ENCODE data around the gene SIGLEC5. TPM values are rescaled to one million over a fixed set of nuclear protein-coding genes. Genes with fewer than 3 reads are reported as not detected.
A peak's percentile ranks its signal among the peaks of the same experiment; 100 is the strongest.

The SIGLEC5 gene
- total and polyA plus RNA-seq, 8 donors: 0.58 to 1.8 (median 1.2) TPM; not detected in 5

DNA sequence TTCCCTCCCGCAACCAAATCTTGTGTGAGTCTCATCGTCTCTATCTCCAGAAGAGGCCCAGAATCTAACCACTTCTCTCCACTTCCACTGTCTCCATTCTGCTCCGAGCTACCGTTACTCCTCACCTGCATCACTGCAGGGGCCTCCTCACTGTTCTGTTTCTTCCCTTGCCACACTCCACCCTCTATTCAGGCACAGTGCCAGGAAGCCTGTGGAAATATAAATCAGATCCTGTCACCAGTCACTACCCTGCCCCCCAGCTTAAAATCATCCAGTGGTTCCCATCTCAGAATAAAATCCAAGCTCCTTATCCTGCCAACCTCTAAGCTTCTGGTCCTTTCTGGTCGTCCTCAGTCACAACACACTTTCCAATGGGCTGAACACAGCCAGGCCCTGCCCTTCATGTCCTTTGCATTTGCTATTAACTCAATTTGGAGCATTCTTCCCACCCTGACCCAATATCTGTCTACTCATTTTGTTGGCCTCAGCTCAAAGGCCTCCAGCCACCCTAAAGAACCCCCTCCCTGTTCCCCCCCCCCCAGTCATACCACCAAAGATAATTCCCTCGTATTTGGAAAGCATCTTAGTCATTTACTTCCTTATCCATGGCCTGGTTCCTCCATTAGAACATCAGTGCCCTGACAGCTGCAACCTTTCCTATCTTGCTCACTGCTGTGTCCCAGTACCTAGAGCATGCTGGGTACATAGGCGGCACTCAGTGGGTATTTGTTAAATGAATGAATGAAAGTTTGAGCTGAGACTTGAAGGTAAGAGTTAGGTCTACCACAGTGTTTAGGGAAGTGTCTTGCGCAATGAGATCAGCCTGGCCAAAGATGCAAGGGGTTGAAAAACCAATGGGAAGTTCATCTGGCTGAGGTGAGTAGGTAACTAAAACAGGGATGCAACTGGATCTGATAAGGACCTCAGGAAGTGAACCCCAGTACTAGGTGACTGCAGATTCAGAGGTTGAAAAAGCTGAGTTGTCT is 34.7 kb downstream of the SIGLEC5 start:
- Histone ChIP-seq H3K27ac (no peak overlapping the region), H3K9me3 (no peaks in the 10 kb centered on the region), H3K4me1 (peaks cover 18 to 24% (median 20%) of the 10 kb centered on the region in 4 donors), H3K36me3 (no peaks in the 10 kb centered on the region), H3K27me3 (peaks cover 0 to 33% (median 4%) of the 10 kb centered on the region in 3 donors), H3K4me3 (peak overlapping the region; percentile 58 to 91 (median 74))
- intact Hi-C loops (cut with DNase I; ENCODE audit: low total_unique reads): no loop called here
- 78 to 93% (median 90%) methylated on average over 8 of the region's 8 CpGs for WGBS, 5 donors
- DNase-seq: no peak
- TF ChIP-seq POLR2AphosphoS5 (IDR thresholded peaks at IDR 0.05): no peak
- no peak for TF ChIP-seq EP300 (IDR thresholded peaks at IDR 0.05)
- TF ChIP-seq CTCF (IDR thresholded peaks at IDR 0.05): no peak
- TF ChIP-seq POLR2A (IDR thresholded peaks at IDR 0.05): no peak

- Histone ChIP-seq H3K27me3 (peaks cover 0 to 26% (median 0%) of the 10 kb centered on the region in 3 donors), H3K4me3 (peak overlapping the region; percentile 58 to 91 (median 74)), H3K9me3 (no peaks in the 10 kb centered on the region), H3K27ac (peak overlapping the region; percentile 5 to 74 (median 61)), H3K36me3 (no peaks in the 10 kb centered on the region), H3K4me1 (peaks cover 18 to 24% (median 20%) of the 10 kb centered on the region in 4 donors)
- no peak for TF ChIP-seq CTCF (IDR thresholded peaks at IDR 0.05)
- intact Hi-C loops (cut with DNase I; ENCODE audit: low total_unique reads): no loop called here
- WGBS, 5 donors: 6 to 22% (median 11%) methylated on average over 5 to 6 of the region's 6 CpGs
- DNase-seq: no peak
Observed at GRCh38 chr19:51594774-51595109, 35.5 kb downstream of the SIGLEC5 start.

DNA sequence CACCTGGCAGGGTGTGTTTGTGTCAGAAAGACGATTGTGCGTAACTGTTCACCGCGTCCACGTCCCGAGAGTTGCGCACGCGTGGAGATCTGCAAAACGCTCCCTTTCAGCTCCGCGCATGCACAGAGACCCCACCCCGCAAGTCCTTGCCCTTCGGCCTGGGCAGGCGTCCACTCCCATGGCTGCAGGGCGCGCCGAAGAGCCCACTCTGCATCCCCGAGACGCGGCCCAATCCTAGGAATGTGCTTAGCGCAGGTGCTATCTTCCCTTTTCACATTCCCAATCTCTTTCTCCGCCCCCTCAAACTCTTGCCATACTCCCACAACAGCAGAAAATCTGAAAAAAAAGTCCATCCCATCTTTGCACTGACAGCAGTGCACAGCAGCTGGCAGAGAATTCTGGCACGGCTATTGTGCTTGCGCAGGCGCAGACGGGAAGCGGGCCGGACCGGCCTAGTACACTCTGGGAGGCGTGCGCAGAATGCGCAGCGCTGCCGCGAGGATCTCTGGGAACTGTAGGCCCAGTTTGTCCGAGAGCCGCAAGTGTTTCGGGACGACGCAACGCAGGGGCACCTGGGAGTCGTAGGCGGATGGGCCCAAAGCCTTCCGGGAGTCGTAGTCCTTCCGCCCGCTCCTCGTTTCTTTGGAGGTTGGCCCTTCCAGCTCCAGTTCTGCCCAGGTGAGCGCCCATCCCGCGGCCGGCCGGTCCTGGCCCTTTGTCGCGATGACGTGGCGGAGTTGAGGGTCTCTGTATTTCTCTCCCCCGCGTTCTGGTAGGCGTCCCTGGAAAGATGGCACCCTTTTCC is 36.0 kb downstream of the SIGLEC5 start:
- peak; percentile 99 for DNase-seq
- Histone ChIP-seq H3K9me3 (no peaks in the 10 kb centered on the region), H3K27me3 (peaks cover 0 to 21% (median 0%) of the 10 kb centered on the region in 3 donors), H3K36me3 (no peaks in the 10 kb centered on the region), H3K4me1 (peaks cover 18 to 24% (median 20%) of the 10 kb centered on the region in 4 donors), H3K27ac (peak overlapping the region; percentile 37 to 74 (median 61)), H3K4me3 (peak overlapping the region; percentile 58 to 91 (median 74))
- intact Hi-C loops (cut with DNase I; ENCODE audit: low total_unique reads): no loop called here
- WGBS, 5 donors: 0 to 1% (median 1%) methylated on average over 49 to 61 of the region's 61 CpGs
- TF ChIP-seq POLR2A (IDR thresholded peaks at IDR 0.05): no peak
- peak; percentile 56 to 95 (median 95) for TF ChIP-seq POLR2AphosphoS5 (IDR thresholded peaks at IDR 0.05)

DNA sequence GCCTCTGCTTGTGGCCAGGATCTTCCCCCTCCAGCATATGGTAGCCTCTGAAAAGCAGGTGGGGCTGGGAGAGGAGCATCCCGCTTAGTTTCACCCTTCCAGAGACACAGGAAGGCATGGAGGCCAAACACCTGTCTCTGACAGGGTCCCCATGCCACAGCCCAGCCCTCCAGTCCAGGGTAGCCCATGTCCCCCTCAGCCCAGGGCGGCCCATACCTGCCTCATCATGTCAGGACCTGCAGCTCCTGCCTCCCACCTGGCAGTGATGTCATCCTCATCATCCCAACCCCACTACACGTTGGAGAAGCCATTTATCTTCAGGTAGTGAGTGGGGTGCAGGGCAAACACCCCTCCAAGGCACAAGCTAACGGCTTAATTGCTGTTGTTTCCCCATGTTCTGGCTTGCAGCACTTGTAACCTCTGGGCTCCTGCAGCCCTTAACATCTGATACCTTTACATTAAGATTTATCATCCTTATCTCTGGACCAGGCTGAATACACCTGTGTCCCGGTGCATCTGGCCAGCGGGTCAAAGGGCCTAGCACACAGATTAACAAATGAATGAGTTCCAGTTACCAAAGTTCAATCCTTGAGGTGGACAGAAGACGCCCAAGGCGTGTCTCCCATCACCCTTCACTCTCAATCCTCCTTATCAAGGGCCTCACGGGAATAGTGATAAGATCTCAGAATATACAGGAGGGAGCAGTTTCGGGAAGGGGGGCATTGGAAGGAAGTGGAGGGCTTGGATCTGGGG is 36.9 kb downstream of the SIGLEC5 start:
- WGBS, 5 donors: 20 to 34% (median 24%) methylated on average over 9 to 10 of the region's 10 CpGs
- intact Hi-C loops (cut with DNase I; ENCODE audit: low total_unique reads): no loop called here
- H3K27me3 ChIP-seq: peaks cover 0 to 13% (median 0%) of the 10 kb centered on the region in 3 donors
- peaks cover 0 to 2% (median 0%) of the 10 kb centered on the region in 4 donors for H3K36me3 ChIP-seq
- peak overlapping the region in 3 of 5 donors; percentile 37 to 74 (median 68) for H3K27ac ChIP-seq
- peak overlapping the region; percentile 58 to 91 (median 74) for H3K4me3 ChIP-seq
- H3K9me3 ChIP-seq: peaks cover 0 to 5% (median 2%) of the 10 kb centered on the region in 4 donors
- DNase-seq: no peak
- TF ChIP-seq CTCF (IDR thresholded peaks at IDR 0.05): no peak
- TF ChIP-seq EP300 (IDR thresholded peaks at IDR 0.05): no peak
- TF ChIP-seq POLR2A (IDR thresholded peaks at IDR 0.05): no peak
- no peak for TF ChIP-seq POLR2AphosphoS5 (IDR thresholded peaks at IDR 0.05)
- H3K4me1 ChIP-seq: peaks cover 18 to 24% (median 20%) of the 10 kb centered on the region in 4 donors
